Gastrocnemius medialis (tissue), 4 donors: ENCODE results near the gene CNPY2.

ENCODE experiments used
- CTCF ChIP-seq, 5 experiments: fragments of 450-650 bp in 3 of 5; fragments of 200-600 bp in 2 of 5; sonication (generic) in 2 of 5; IDR thresholded peaks in 4 of 5; conservative IDR thresholded peaks in 1 of 5; 1 replicate in 4 of 5; 2 replicates in 1 of 5; pipeline ENCODE4 v1.5.1; 2016 to 2019; ENCODE audit warnings: antibody characterized with exemption in 5 of 5, mild to moderate bottlenecking in 3 of 5, moderate library complexity in 3 of 5
- POLR2A ChIP-seq, 2 donors: fragments of 450-650 bp; IDR thresholded peaks; one replicate each; pipeline ENCODE4 v1.6.1; 2017; ENCODE audit warnings: antibody characterized with exemption in 2 of 2, mild to moderate bottlenecking in 2 of 2, moderate library complexity in 2 of 2

GRCh38 chr12:56293795-56294194 is 22.0 kb downstream of the CNPY2 start:
- TF ChIP-seq CTCF (IDR thresholded peaks at IDR 0.05 in 4 of 5, conservative IDR thresholded peaks at IDR 0.05 in 1 of 5) (no peak), POLR2A (IDR thresholded peaks at IDR 0.05) (no peak)
